Skeletal muscle tissue (tissue), 4 donors: ENCODE data around the gene RHOBTB3. TPM values are rescaled to one million over a fixed set of nuclear protein-coding genes. Genes with fewer than 3 reads are reported as not detected.
A peak's percentile ranks its signal among the peaks of the same experiment; 100 is the strongest.
"Not testable (repeated sequence)": the region's sequence is repeated elsewhere in the genome, so short reads cannot be mapped to it uniquely, and the experiment has no call there.

ENCODE experiments used
- H3K27ac ChIP-seq: one replicate; pipeline ENCODE4 v1.7.0; 2013; ENCODE audit warnings: mild to moderate bottlenecking, low read depth, low read length, inconsistent platforms
- H3K27me3 ChIP-seq, 3 donors: one replicate each; pipeline ENCODE4 v1.7.0; 2013; ENCODE audit warnings: low read length in 3 of 3; ENCODE audit not compliant: control insufficient read depth in 3 of 3, insufficient read depth in 3 of 3
- H3K36me3 ChIP-seq, 3 donors: one replicate each; pipeline ENCODE4 v1.7.0; 2013; ENCODE audit warnings: low read length in 3 of 3; ENCODE audit not compliant: control insufficient read depth in 3 of 3, insufficient read depth in 3 of 3
- H3K4me1 ChIP-seq, 3 donors: one replicate each; pipeline ENCODE4 v1.7.0; 2013; ENCODE audit warnings: low read length in 3 of 3, mild to moderate bottlenecking in 3 of 3; ENCODE audit not compliant: control insufficient read depth in 3 of 3, insufficient read depth in 3 of 3
- H3K4me3 ChIP-seq, 3 donors: one replicate each; pipeline ENCODE4 v1.7.0; 2013; ENCODE audit warnings: low read length in 3 of 3
- H3K9ac ChIP-seq, 3 donors: one replicate each; pipeline ENCODE4 v1.7.0; 2013; ENCODE audit warnings: low read length in 3 of 3, mild to moderate bottlenecking in 3 of 3, moderate library complexity in 2 of 3, low read depth in 1 of 3
- H3K9me3 ChIP-seq, 3 donors: one replicate each; pipeline ENCODE4 v1.7.0; 2013; ENCODE audit warnings: low read length in 3 of 3; ENCODE audit not compliant: control insufficient read depth in 3 of 3
- total RNA-seq: library from RNA; depleted of rRNA; stranded (reverse); fragments of >200 nt; gene quantifications from one replicate; pipeline ENCODE4 v1.2.3, GENCODE V29; 2014
- donor health status: Osteomylitis.

RHOBTB3 gene
- total RNA-seq, 1 donor from 2014 or later, result 640 TPM

- Histone ChIP-seq H3K27ac (peak overlapping the region; percentile 92), H3K4me1 (peaks cover 30 to 40% (median 35%) of the 10 kb centered on the region in 3 donors), H3K9ac (no peak overlapping the region)
Measured at GRCh38 chr5:95824747-95825146, 93.6 kb downstream of the RHOBTB3 start.

GRCh38 chr5:95825495-95825894, 94.4 kb downstream of the RHOBTB3 start:
- H3K9me3 ChIP-seq, result no peaks in the 10 kb centered on the region
- no peaks in the 10 kb centered on the region for H3K36me3 ChIP-seq
- H3K4me1 ChIP-seq, result peaks cover 30 to 32% (median 32%) of the 10 kb centered on the region in 3 donors
- H3K4me3 ChIP-seq, result no peak overlapping the region
- no peak overlapping the region for H3K9ac ChIP-seq
- H3K27ac ChIP-seq, result no peak overlapping the region
- H3K27me3 ChIP-seq, result no peaks in the 10 kb centered on the region

More at GRCh38 chr5:95824747-95825146, 93.6 kb downstream of the RHOBTB3 start:
- Histone ChIP-seq H3K36me3 (no peaks in the 10 kb centered on the region), H3K27me3 (no peaks in the 10 kb centered on the region), H3K4me3 (no peak overlapping the region), H3K9me3 (no peaks in the 10 kb centered on the region)

DNA sequence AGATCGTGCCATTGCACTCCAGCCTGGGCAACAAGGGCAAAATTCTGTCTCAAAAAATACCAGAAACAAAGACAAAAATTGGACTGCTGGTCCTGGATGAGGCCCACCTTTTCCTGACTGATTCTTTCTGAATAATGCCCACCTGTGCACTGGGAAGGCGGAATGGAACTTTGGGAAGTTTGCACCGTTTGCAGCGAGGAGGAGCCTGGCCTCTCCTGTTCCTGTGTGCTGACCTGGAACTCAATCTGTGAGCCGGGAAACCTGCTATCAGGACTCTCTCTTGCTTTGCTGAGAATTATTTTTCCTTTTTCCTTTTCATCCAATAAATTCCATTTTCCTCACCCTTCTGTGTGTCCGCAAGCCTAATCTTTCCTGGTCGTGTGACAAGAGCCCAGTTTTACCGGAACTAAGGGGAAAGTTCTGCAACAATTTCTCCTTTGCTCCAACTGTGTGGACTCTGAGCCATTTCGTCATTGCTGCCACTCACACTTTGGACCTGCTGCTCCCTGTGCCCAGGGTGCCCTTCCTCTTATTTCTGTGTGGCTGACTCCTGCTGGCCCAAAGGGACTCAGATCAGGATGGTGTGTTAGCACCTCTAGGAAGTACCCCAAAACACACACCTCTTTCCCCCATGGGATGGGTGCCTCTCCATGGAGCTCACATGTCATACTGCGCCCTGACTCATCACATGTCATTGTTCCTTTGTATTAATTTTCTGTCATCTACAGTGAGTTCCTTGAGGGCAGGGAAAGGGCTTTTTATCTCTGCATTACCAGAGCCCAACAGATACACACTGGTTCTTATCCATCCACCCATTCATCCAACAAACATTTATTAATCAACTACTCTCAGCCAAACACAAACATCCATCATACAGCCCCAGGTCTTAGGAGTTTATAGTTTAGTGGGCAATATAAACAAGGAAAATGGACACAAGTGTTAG, 96.1 kb downstream of the RHOBTB3 start:
- H3K27me3 ChIP-seq, result no peaks in the 10 kb centered on the region
- no peak overlapping the region for H3K27ac ChIP-seq
- no peaks in the 10 kb centered on the region for H3K9me3 ChIP-seq
- H3K4me3 ChIP-seq, result no peak overlapping the region
- no peaks in the 10 kb centered on the region for H3K36me3 ChIP-seq
- peaks cover 20 to 22% (median 20%) of the 10 kb centered on the region in 3 donors for H3K4me1 ChIP-seq
- H3K9ac ChIP-seq, result no peak overlapping the region

- H3K4me1 ChIP-seq, result peaks cover 19 to 20% (median 20%) of the 10 kb centered on the region in 3 donors
- H3K27ac ChIP-seq, result no peak overlapping the region
- H3K9ac ChIP-seq, result no peak overlapping the region
- no peak overlapping the region for H3K4me3 ChIP-seq
- H3K9me3 ChIP-seq, result no peaks in the 10 kb centered on the region
- H3K36me3 ChIP-seq, result no peaks in the 10 kb centered on the region
- no peaks in the 10 kb centered on the region for H3K27me3 ChIP-seq
Measured at GRCh38 chr5:95827892-95828246, 96.7 kb downstream of the RHOBTB3 start.

GRCh38 chr5:95830226-95830625, 99.1 kb downstream of the RHOBTB3 start:
- H3K27me3 ChIP-seq, result no peaks in the 10 kb centered on the region
- H3K9ac ChIP-seq, result no peak overlapping the region
- no peaks in the 10 kb centered on the region for H3K9me3 ChIP-seq
- H3K4me1 ChIP-seq, result peaks cover 0 to 3% (median 3%) of the 10 kb centered on the region in 3 donors
- H3K27ac ChIP-seq, result no peak overlapping the region
- H3K36me3 ChIP-seq, result no peaks in the 10 kb centered on the region
- H3K4me3 ChIP-seq, result no peak overlapping the region

DNA sequence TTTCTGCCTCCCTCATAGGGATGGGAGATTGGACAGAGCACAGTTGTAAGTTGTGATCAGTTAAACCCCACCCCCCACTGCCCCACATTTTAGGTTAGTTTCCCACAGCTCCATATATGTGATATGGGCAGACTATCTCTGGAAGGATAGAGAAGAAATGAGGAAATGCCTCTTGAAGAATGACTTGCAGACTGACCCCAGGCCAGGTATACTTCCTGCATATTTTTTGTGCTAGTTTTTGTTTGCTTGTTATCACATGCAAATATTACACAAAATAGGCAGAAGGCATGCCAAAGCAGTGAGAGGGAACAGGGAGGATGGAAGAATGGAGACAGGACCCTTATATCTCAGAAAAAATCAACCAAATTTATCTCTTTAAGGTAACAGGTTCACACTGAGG, 101.5 kb downstream of the RHOBTB3 start:
- H3K4me1 ChIP-seq, result peaks cover 5 to 14% (median 11%) of the 10 kb centered on the region in 3 donors
- no peak overlapping the region for H3K9ac ChIP-seq
- H3K36me3 ChIP-seq, result no peaks in the 10 kb centered on the region
- no peaks in the 10 kb centered on the region for H3K9me3 ChIP-seq
- H3K27ac ChIP-seq, result no peak overlapping the region
- H3K27me3 ChIP-seq, result no peaks in the 10 kb centered on the region
- H3K4me3 ChIP-seq, result no peak overlapping the region

GRCh38 chr5:95835682-95836385, 104.7 kb downstream of the RHOBTB3 start:
- H3K9ac ChIP-seq, result peak overlapping the region in 2 of 3 donors; percentile 61 to 66

DNA sequence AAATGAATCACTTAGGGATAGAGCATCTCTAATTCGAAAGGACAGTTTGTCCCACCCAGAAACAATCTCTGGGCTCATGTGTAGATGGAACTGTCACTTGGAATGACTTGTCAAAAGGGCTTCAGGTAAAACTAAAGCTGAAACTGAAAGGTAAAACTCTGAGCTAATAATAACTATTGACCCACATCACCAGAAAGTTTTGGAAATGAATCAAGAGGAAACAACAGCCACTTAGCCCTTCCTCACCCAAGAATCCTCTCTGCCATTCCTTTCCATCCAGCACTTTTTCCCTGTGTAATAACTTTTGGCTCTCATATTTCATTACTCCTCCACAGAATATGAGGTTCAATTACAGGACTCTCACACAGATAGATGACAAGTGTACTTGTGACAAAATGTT, 105.4 kb downstream of the RHOBTB3 start:
- H3K27ac ChIP-seq, result peak overlapping the region; percentile 70
- no peaks in the 10 kb centered on the region for H3K36me3 ChIP-seq
- no peaks in the 10 kb centered on the region for H3K9me3 ChIP-seq
- peaks cover 14 to 29% (median 15%) of the 10 kb centered on the region in 3 donors for H3K4me1 ChIP-seq
- H3K27me3 ChIP-seq, result no peaks in the 10 kb centered on the region
- H3K4me3 ChIP-seq, result peak overlapping the region in 1 of 3 donors; percentile 7
- no peak overlapping the region for H3K9ac ChIP-seq

More at GRCh38 chr5:95835682-95836385, 104.7 kb downstream of the RHOBTB3 start:
- Histone ChIP-seq H3K36me3 (no peaks in the 10 kb centered on the region), H3K27ac (peak overlapping the region; percentile 70), H3K4me3 (peak overlapping the region; percentile 60 to 75 (median 70)), H3K4me1 (peaks cover 14 to 29% (median 15%) of the 10 kb centered on the region in 3 donors), H3K9me3 (no peaks in the 10 kb centered on the region), H3K27me3 (no peaks in the 10 kb centered on the region)

DNA sequence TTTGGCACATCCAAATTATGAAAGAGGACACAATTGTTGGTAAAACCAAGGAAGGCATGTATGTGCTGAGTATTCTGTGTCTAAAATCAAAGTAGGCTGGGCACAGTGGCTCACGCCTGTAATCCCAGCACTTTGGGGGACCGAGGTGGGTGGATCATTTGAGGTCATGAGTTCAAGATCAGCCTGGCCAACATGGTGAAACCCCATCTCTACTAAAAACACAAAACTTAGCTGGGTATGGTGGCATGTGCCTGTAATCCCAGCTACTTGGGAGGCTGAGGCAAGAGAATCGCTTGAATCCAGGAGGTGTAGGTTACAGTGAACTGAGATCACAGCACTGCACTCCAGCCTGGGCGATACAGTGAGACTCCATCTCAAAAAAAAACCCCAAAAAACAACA, 105.8 kb downstream of the RHOBTB3 start:
- H3K9ac ChIP-seq, H3K9me3 ChIP-seq, H3K27me3 ChIP-seq, H3K36me3 ChIP-seq, H3K4me3 ChIP-seq: not testable (repeated sequence)
- H3K27ac ChIP-seq, result peak overlapping the region; percentile 70
- H3K4me1 ChIP-seq, result peaks cover 15 to 32% (median 16%) of the 10 kb centered on the region in 3 donors

- Histone ChIP-seq H3K9me3 (no peaks in the 10 kb centered on the region), H3K4me1 (peaks cover 15 to 37% (median 20%) of the 10 kb centered on the region in 3 donors), H3K27ac (peak overlapping the region; percentile 67), H3K36me3 (no peaks in the 10 kb centered on the region), H3K27me3 (no peaks in the 10 kb centered on the region), H3K9ac (no peak overlapping the region), H3K4me3 (no peak overlapping the region)
Measured at GRCh38 chr5:95837492-95837891, 106.4 kb downstream of the RHOBTB3 start.
